OCI-LY3 (cell line): ENCODE results near the gene TAF10.

Experiments used
- CTCF ChIP-seq: fragments of 200-600, 300-600 bp; sonication (generic); IDR thresholded peaks from 2 replicates; pipeline ENCODE4 v1.5.1; 2014; ENCODE audit warnings: antibody characterized with exemption, low read length, low read depth
- EZH2phosphoT487 ChIP-seq: fragments of 200-600 bp; shearing (Covaris generic); IDR thresholded peaks from 2 replicates; pipeline ENCODE4 v1.6.1; 2018; ENCODE audit warnings: antibody characterized with exemption, mixed run types, low read depth

DNA sequence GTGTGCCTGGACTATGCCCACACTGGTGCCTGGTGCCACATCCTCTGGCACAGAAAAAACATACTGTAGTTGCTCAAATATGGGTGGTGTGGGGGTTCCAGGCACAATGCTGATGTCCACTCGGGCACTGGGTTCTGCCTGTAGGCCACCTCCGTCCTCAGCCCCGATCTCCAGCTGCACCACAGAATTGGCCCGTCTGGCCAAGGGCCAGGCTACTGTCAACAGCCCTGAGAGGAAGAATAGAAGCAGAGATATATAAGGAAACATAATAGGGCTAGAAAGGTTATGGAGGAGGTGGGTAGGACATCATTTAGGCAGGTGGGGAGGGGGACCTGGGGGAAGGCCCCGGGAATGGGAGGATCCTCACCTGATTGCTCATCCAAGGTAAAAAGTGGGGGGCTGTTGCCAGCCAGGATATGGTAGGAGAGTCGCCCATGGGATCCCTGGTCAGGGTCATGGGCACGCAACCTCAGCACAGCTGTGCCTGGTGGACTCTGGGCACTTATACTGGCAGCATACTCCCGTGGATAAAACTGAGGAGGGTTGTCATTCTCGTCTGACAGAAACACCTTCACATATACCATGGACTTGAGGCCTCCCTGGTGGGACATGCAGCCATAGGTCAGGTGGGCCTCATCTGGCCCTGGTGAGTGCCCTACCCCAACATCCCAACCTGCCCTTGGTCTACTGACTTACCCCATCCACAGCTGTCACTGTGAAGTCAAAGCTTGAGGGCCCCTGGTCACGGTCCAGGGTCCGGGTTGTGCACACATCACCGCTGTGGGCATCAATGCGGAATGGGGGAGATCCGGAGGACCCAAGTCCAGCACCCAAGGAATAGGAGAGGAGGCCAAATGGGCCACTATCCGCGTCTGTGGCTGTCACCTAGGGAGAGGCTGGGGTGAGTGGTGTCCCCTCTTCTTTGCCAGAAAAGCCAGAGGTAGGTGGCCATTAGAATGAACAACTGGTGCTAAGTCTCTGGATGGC, 21.7 kb upstream of the TAF10 start:
- no peak for TF ChIP-seq CTCF
- no peak for TF ChIP-seq EZH2phosphoT487
